GM12801 (cell line): ENCODE results near the gene SNAPC2.

Experiments used
- TF ChIP-seq, protein P1 (sequence below): IDR thresholded peaks from one replicate; pipeline ENCODE4 v1.5.1; 2011; ENCODE audit warnings: control low read depth; ENCODE audit not compliant: insufficient read length; ENCODE audit errors: extremely low read depth

The SNAPC2 gene

DNA sequence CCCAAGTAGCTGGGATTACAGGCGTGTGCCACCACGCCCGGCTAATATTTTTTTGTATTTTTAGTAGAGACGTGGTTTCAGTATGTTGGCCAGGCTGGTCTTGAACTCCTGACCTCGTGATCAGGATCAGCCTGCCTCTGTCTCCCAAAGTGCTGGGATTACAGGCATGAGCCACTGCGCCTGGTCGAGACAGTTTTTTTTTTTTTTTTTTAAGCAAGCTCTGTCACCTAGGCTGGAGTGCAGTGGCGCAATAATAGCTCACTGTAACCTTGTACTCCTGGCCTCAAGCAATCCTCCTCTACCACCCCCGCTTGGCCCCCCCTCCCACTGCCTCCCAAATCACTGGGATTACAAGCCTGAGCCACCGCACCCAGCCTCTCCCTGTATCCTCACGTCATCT, 22.8 kb upstream of the SNAPC2 start:
- TF ChIP-seq, protein P1, sequence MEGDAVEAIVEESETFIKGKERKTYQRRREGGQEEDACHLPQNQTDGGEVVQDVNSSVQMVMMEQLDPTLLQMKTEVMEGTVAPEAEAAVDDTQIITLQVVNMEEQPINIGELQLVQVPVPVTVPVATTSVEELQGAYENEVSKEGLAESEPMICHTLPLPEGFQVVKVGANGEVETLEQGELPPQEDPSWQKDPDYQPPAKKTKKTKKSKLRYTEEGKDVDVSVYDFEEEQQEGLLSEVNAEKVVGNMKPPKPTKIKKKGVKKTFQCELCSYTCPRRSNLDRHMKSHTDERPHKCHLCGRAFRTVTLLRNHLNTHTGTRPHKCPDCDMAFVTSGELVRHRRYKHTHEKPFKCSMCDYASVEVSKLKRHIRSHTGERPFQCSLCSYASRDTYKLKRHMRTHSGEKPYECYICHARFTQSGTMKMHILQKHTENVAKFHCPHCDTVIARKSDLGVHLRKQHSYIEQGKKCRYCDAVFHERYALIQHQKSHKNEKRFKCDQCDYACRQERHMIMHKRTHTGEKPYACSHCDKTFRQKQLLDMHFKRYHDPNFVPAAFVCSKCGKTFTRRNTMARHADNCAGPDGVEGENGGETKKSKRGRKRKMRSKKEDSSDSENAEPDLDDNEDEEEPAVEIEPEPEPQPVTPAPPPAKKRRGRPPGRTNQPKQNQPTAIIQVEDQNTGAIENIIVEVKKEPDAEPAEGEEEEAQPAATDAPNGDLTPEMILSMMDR = no peak

- TF ChIP-seq, protein P1 = no peak
Measured at GRCh38 chr19:7898967-7899366, 21.2 kb upstream of the SNAPC2 start.

DNA sequence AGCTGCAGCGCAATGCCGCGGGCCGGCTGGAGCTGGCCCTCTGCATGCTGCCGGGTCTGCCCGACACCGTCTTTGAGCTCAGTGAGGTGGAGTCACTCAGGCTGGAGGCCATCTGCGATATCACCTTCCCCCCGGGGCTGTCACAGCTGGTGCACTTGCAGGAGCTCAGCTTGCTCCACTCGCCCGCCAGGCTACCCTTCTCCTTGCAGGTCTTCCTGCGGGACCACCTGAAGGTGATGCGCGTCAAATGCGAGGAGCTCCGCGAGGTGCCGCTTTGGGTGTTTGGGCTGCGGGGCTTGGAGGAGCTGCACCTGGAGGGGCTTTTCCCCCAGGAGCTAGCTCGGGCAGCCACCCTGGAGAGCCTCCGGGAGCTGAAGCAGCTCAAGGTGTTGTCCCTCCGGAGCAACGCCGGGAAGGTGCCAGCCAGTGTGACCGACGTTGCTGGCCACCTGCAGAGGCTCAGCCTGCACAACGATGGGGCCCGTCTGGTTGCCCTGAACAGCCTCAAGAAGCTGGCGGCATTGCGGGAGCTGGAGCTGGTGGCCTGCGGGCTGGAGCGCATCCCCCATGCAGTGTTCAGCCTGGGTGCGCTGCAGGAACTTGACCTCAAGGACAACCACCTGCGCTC, 20.3 kb upstream of the SNAPC2 start:
- TF ChIP-seq, protein P1 = no peak

DNA sequence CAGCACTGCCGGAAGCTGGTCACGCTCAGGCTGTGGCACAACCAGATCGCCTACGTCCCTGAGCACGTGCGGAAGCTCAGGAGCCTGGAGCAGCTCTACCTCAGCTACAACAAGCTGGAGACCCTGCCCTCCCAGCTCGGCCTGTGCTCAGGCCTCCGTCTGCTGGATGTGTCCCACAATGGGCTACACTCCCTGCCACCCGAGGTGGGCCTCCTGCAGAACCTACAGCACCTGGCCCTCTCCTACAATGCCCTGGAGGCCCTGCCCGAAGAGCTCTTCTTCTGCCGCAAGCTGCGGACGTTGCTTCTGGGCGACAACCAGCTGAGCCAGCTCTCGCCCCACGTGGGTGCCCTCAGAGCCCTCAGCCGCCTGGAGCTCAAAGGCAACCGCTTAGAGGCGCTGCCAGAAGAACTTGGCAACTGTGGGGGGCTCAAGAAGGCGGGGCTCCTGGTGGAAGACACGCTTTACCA, 19.7 kb upstream of the SNAPC2 start:
- TF ChIP-seq, protein P1 = no peak

DNA sequence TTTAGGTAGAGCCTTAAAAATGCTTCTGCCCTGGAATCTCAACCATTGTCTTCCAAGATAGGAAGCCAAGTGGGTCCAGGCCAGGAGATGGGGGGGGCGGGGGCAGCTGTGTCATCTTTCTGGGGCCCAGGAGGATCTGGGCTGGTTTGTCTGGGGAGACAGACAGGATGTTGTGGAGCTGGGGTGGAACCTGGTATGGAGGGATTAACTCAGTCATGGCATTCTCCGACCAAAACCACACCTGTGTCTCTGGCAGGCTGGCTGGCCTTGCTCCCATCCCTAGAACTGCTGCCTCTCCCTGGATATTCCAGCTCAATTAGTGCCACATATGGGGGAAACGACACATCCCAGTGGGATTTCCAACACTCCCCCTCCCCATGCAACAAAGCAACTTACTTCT, 19.2 kb upstream of the SNAPC2 start:
- TF ChIP-seq, protein P1 = no peak

GRCh38 chr19:7901337-7901736, 18.8 kb upstream of the SNAPC2 start:
- TF ChIP-seq, protein P1 = no peak

DNA sequence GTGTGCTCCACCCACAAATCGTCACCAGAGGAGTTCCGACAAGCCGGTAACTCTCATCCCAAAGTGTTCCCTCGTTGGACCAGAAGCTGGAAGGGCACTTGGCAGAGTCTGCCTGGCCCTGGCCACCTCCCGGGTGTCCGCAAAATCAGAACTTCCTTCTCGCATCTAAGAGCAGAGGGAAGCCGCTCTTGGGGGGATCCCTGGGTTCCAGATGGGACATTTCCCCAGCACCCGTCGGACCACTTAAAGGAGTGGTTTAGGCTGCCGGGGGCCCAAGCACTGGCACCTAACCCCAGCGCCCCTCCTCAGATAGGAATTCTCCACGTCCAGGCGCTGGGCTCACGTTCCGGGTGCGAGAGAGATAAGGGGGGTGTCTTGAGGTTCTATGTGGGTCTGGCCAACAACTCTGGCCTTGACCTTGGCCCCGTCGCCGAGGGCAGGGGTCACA, 17.3 kb upstream of the SNAPC2 start:
- TF ChIP-seq, protein P1 = no peak
